Esophagus squamous epithelium (tissue), 4 donors: ENCODE measurements around the gene KCNA10.

Experiments used
- CTCF ChIP-seq, 6 experiments: fragments of 450-650 bp in 4 of 6; fragments of 200-600 bp in 2 of 6; sonication (generic) in 2 of 6; IDR thresholded peaks; one replicate each; pipeline ENCODE4 v1.5.1; 2016 to 2019; ENCODE audit warnings: antibody characterized with exemption in 6 of 6, mild to moderate bottlenecking in 4 of 6, moderate library complexity in 4 of 6
- POLR2A ChIP-seq, 4 donors: fragments of 450-650 bp; IDR thresholded peaks; one replicate each; pipeline ENCODE4 v1.6.1; 2017; ENCODE audit warnings: antibody characterized with exemption in 4 of 4, mild to moderate bottlenecking in 4 of 4, moderate library complexity in 3 of 4

DNA sequence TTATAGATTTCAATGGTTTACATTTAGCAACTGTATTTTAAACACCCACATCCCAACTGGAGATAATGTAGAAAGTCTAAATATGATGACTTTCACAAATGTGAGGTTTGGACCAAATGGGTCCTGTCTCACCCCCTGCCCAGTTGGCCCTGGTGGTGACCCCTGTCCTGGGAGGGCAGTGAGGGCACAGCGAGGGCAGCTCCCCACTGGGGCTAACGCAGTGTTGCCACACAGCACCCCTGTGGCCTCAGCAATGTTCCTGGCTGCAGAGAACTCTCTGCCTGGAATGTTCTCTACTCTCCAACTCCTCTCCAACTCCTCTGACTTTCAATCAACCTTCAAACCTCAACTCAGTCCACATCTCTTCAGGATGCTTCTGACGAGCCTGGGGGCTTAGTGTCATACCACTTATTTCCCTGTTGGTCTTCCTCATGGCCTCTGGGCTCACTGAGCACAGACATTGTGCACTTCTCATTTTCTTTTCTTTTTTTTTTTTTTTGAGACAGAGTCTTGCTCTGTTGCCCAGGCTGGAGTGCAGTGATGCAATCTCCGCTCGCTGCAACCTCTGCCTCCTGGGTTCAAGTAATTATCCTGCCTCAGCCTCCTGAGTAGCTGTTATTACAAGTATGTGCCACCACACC lies 25.8 kb downstream of the KCNA10 start:
- TF ChIP-seq CTCF (IDR thresholded peaks at IDR 0.05) (no peak), POLR2A (IDR thresholded peaks at IDR 0.05) (no peak)
